ENCODE data around the gene DCTN5.
A peak's percentile ranks its signal among the peaks of the same experiment; 100 is the strongest.

Gene DCTN5

GRCh38 chr16:23694644-23695373 lies 53.5 kb downstream of the DCTN5 start:
- Histone ChIP-seq H3K27me3 (no peaks in the 10 kb centered on the region), H3K36me3 (peaks cover 26% of the 10 kb centered on the region), H3K4me3 (ENCODE audit: low read depth, low read length) (no peak overlapping the region), H3K9me3 (no peaks in the 10 kb centered on the region), H3K4me1 (no peaks in the 10 kb centered on the region)
- DNase-seq: peak; percentile 53
- TF ChIP-seq CTCF (IDR thresholded peaks at IDR 0.05; ENCODE audit: low read depth, low read length): no peak

GRCh38 chr16:23695756-23696155 lies 54.5 kb downstream of the DCTN5 start:
- no peak for TF ChIP-seq CTCF (IDR thresholded peaks at IDR 0.05; ENCODE audit: low read depth, low read length)
- no peaks in the 10 kb centered on the region for H3K9me3 ChIP-seq
- no peaks in the 10 kb centered on the region for H3K27me3 ChIP-seq
- no peaks in the 10 kb centered on the region for H3K4me1 ChIP-seq
- H3K4me3 ChIP-seq (ENCODE audit: low read depth, low read length): no peak overlapping the region
- no peak for DNase-seq
- H3K36me3 ChIP-seq: peaks cover 16% of the 10 kb centered on the region

- no peak overlapping the region for H3K4me3 ChIP-seq (ENCODE audit: low read depth, low read length)
These were observed 57.8 kb downstream of the DCTN5 start for GRCh38 chr16:23699100-23699499.

GRCh38 chr16:23700093-23700492 lies 58.8 kb downstream of the DCTN5 start:
- TF ChIP-seq CTCF (IDR thresholded peaks at IDR 0.05; ENCODE audit: low read depth, low read length): no peak
- no peaks in the 10 kb centered on the region for H3K9me3 ChIP-seq
- no peaks in the 10 kb centered on the region for H3K4me1 ChIP-seq
- no peaks in the 10 kb centered on the region for H3K36me3 ChIP-seq
- H3K27me3 ChIP-seq: no peaks in the 10 kb centered on the region
- no peak overlapping the region for H3K4me3 ChIP-seq (ENCODE audit: low read depth, low read length)
- no peak for DNase-seq

More at GRCh38 chr16:23699100-23699499, 57.8 kb downstream of the DCTN5 start:
- H3K9me3 ChIP-seq: no peaks in the 10 kb centered on the region
- no peaks in the 10 kb centered on the region for H3K36me3 ChIP-seq
- H3K27me3 ChIP-seq: no peaks in the 10 kb centered on the region
- no peaks in the 10 kb centered on the region for H3K4me1 ChIP-seq
- TF ChIP-seq CTCF (IDR thresholded peaks at IDR 0.05; ENCODE audit: low read depth, low read length): no peak
- no peak for DNase-seq

- TF ChIP-seq CTCF (IDR thresholded peaks at IDR 0.05; ENCODE audit: low read depth, low read length): no peak
- no peaks in the 10 kb centered on the region for H3K36me3 ChIP-seq
- H3K4me3 ChIP-seq (ENCODE audit: low read depth, low read length): no peak overlapping the region
- no peaks in the 10 kb centered on the region for H3K4me1 ChIP-seq
- DNase-seq: no peak
- no peaks in the 10 kb centered on the region for H3K9me3 ChIP-seq
- no peaks in the 10 kb centered on the region for H3K27me3 ChIP-seq
These were observed 59.2 kb downstream of the DCTN5 start for GRCh38 chr16:23700509-23700908.

- no peak for DNase-seq
- TF ChIP-seq CTCF (IDR thresholded peaks at IDR 0.05; ENCODE audit: low read depth, low read length): no peak
- no peak overlapping the region for H3K4me3 ChIP-seq (ENCODE audit: low read depth, low read length)
- H3K36me3 ChIP-seq: no peaks in the 10 kb centered on the region
- H3K27me3 ChIP-seq: no peaks in the 10 kb centered on the region
- no peaks in the 10 kb centered on the region for H3K4me1 ChIP-seq
- no peaks in the 10 kb centered on the region for H3K9me3 ChIP-seq
These were observed 59.8 kb downstream of the DCTN5 start for GRCh38 chr16:23701045-23701444.
